Measurements from ENCODE around the gene GRID1. TPM values are rescaled to one million over a fixed set of nuclear protein-coding genes. Genes with fewer than 3 reads are reported as not detected.

Gene GRID1
- polyA plus RNA-seq, 1 of the 3 experiments (the other 2 are of a cell fraction): 0.13 TPM

DNA sequence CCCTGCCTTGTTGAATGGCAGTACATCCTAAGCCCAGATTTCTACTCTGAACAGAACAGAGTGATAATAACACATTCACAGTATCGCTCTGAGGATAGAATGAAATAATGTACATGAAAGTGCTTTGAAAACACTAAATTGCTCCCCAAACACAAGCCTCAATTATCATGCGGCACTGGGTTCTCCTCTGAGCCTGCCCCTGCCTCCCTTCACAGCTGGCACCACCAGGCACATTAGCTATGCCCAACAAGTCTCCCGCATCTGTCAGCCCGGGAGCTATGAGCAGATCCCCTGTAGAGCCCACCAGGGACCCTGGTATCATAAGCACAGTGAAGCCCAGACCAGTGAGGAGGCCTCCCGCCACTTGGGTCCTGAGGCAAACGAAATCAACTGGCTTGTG lies 405.5 kb downstream of the GRID1 start:
- no peaks in the 10 kb centered on the region for H3K79me2 ChIP-seq (ENCODE audit: insufficient read depth)
- H3K4me1 ChIP-seq (ENCODE audit: control insufficient read depth in 1 of 2, insufficient read depth in 2 of 2, low read depth in 1 of 2, low read length in 1 of 2): no peaks in the 10 kb centered on the region
- H3F3A ChIP-seq (replicated peaks; ENCODE audit: insufficient read depth): no peaks in the 10 kb centered on the region
- TF ChIP-seq EZH2phosphoT487 (IDR thresholded peaks at IDR 0.05; ENCODE audit: borderline replicate concordance, low read depth): no peak
- TF ChIP-seq EP300 (IDR thresholded peaks at IDR 0.05; ENCODE audit: borderline replicate concordance in 1 of 2, low read depth in 1 of 2, low read length in 1 of 2): no peak
- TF ChIP-seq, protein P1, sequence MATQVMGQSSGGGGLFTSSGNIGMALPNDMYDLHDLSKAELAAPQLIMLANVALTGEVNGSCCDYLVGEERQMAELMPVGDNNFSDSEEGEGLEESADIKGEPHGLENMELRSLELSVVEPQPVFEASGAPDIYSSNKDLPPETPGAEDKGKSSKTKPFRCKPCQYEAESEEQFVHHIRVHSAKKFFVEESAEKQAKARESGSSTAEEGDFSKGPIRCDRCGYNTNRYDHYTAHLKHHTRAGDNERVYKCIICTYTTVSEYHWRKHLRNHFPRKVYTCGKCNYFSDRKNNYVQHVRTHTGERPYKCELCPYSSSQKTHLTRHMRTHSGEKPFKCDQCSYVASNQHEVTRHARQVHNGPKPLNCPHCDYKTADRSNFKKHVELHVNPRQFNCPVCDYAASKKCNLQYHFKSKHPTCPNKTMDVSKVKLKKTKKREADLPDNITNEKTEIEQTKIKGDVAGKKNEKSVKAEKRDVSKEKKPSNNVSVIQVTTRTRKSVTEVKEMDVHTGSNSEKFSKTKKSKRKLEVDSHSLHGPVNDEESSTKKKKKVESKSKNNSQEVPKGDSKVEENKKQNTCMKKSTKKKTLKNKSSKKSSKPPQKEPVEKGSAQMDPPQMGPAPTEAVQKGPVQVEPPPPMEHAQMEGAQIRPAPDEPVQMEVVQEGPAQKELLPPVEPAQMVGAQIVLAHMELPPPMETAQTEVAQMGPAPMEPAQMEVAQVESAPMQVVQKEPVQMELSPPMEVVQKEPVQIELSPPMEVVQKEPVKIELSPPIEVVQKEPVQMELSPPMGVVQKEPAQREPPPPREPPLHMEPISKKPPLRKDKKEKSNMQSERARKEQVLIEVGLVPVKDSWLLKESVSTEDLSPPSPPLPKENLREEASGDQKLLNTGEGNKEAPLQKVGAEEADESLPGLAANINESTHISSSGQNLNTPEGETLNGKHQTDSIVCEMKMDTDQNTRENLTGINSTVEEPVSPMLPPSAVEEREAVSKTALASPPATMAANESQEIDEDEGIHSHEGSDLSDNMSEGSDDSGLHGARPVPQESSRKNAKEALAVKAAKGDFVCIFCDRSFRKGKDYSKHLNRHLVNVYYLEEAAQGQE (IDR thresholded peaks at IDR 0.05; ENCODE audit: low read depth, low read length): no peak
- no peak for TF ChIP-seq SMC3 (IDR thresholded peaks at IDR 0.05; ENCODE audit: low read depth, low read length)
- TF ChIP-seq, protein P2, sequence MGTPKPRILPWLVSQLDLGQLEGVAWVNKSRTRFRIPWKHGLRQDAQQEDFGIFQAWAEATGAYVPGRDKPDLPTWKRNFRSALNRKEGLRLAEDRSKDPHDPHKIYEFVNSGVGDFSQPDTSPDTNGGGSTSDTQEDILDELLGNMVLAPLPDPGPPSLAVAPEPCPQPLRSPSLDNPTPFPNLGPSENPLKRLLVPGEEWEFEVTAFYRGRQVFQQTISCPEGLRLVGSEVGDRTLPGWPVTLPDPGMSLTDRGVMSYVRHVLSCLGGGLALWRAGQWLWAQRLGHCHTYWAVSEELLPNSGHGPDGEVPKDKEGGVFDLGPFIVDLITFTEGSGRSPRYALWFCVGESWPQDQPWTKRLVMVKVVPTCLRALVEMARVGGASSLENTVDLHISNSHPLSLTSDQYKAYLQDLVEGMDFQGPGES (IDR thresholded peaks at IDR 0.05; ENCODE audit: low read depth, low read length): no peak
- TF ChIP-seq NRF1 (IDR thresholded peaks at IDR 0.05; ENCODE audit: low read depth, low read length): no peak
- TF ChIP-seq TAF1 (IDR thresholded peaks at IDR 0.05; ENCODE audit: borderline replicate concordance, low read depth, low read length): no peak
- no peak for TF ChIP-seq ELF1 (IDR thresholded peaks at IDR 0.05)
- no peak for TF ChIP-seq YY1 (IDR thresholded peaks at IDR 0.05; ENCODE audit: low read depth)
- TF ChIP-seq RCOR1 (IDR thresholded peaks at IDR 0.05; ENCODE audit: low read length): no peak
- TF ChIP-seq POLR2AphosphoS5 (IDR thresholded peaks at IDR 0.05; ENCODE audit: low read depth, low read length): no peak
- TF ChIP-seq GATA2 (CRISPR knock-in tag; IDR thresholded peaks at IDR 0.05): no peak
- TF ChIP-seq CHD2 (IDR thresholded peaks at IDR 0.05; ENCODE audit: low read length, partially characterized antibody): no peak
- H3K4me2 ChIP-seq: no peak overlapping the region
- CTCF ChIA-PET: no interaction called here
- no peaks in the 10 kb centered on the region for H4K20me1 ChIP-seq (ENCODE audit: insufficient read depth)
- H2AFZ ChIP-seq (ENCODE audit: low read depth): no peak overlapping the region
- no peaks in the 10 kb centered on the region for H3K9me2 ChIP-seq
- POLR2A ChIA-PET: no interaction called here
- no peak overlapping the region for H3K9ac ChIP-seq
- no peak for DNase-seq
- no peaks in the 10 kb centered on the region for H3K36me3 ChIP-seq (replicated peaks in 1 of 2; ENCODE audit: control insufficient read depth in 1 of 2, insufficient read depth in 2 of 2, low read length in 1 of 2)
- H3K27me3 ChIP-seq (ENCODE audit: insufficient read depth): no peaks in the 10 kb centered on the region
- no peak overlapping the region for H3K27ac ChIP-seq (ENCODE audit: low read depth in 2 of 2, low read length in 1 of 2)
- no peak overlapping the region for H3K4me3 ChIP-seq (ENCODE audit: low read depth in 2 of 2, low read length in 1 of 2)
- no peaks in the 10 kb centered on the region for H3K9me3 ChIP-seq
- WGBS (ENCODE audit: low lambda C conversion rate): 32% methylated on average over 4 of the region's 6 CpGs

DNA sequence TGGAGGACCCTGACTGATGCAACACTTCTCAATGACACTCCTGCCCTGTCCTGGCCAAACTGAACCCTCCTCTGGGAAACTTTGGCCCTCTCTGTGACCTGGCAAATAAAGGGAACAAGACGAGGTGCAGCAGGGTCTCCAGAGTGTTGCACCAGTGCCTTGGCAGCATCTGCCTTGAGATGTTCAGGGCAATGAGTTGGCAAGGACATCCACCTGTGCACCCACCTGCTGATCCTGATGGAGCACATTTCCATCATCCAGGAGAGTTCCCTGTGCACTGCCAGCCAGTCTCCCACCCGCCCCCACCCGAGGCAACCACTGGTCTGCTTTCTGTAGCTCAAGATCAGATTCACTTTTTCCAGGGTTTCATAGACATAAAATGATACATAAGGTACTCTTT lies 407.4 kb downstream of the GRID1 start:
- Histone ChIP-seq H3K36me3 (replicated peaks in 1 of 2; ENCODE audit: control insufficient read depth in 1 of 2, insufficient read depth in 2 of 2, low read length in 1 of 2) (no peaks in the 10 kb centered on the region), H3K79me2 (ENCODE audit: insufficient read depth) (no peaks in the 10 kb centered on the region), H2AFZ (ENCODE audit: low read depth) (no peak overlapping the region), H3K27ac (ENCODE audit: low read depth in 2 of 2, low read length in 1 of 2) (no peak overlapping the region), H4K20me1 (ENCODE audit: insufficient read depth) (no peaks in the 10 kb centered on the region), H3K4me3 (ENCODE audit: low read depth in 2 of 2, low read length in 1 of 2) (no peak overlapping the region), H3K9ac (no peak overlapping the region), H3F3A (replicated peaks; ENCODE audit: insufficient read depth) (no peaks in the 10 kb centered on the region), H3K9me3 (no peaks in the 10 kb centered on the region), H3K27me3 (ENCODE audit: insufficient read depth) (no peaks in the 10 kb centered on the region), H3K9me2 (no peaks in the 10 kb centered on the region), H3K4me1 (ENCODE audit: control insufficient read depth in 1 of 2, insufficient read depth in 2 of 2, low read depth in 1 of 2, low read length in 1 of 2) (no peaks in the 10 kb centered on the region), H3K4me2 (no peak overlapping the region)
- POLR2A ChIA-PET: no interaction called here
- CTCF ChIA-PET: interaction anchor here (0.8 kb wide), 1 partner anchor 36 kb away, joined by 3 read pairs; no protein-coding TSS in a partner anchor
- 0% methylated on average over 3 of the region's 3 CpGs for WGBS (ENCODE audit: low lambda C conversion rate)
- DNase-seq: no peak
- TF ChIP-seq GABPA (IDR thresholded peaks at IDR 0.05; ENCODE audit: low read depth) (no peak), EP300 (IDR thresholded peaks at IDR 0.05; ENCODE audit: borderline replicate concordance in 1 of 2, low read depth in 1 of 2, low read length in 1 of 2) (no peak), GATA2 (CRISPR knock-in tag; IDR thresholded peaks at IDR 0.05) (no peak), NFIC (IDR thresholded peaks at IDR 0.05; ENCODE audit: borderline replicate concordance) (no peak), TCF12 (IDR thresholded peaks at IDR 0.05) (no peak), JUND (IDR thresholded peaks at IDR 0.05) (no peak)
- TF ChIP-seq, protein P1 (IDR thresholded peaks at IDR 0.05; ENCODE audit: low read depth, low read length): no peak
- TF ChIP-seq, protein P3, sequence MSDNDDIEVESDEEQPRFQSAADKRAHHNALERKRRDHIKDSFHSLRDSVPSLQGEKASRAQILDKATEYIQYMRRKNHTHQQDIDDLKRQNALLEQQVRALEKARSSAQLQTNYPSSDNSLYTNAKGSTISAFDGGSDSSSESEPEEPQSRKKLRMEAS (IDR thresholded peaks at IDR 0.05; ENCODE audit: low read depth): no peak
- TF ChIP-seq, protein P4, sequence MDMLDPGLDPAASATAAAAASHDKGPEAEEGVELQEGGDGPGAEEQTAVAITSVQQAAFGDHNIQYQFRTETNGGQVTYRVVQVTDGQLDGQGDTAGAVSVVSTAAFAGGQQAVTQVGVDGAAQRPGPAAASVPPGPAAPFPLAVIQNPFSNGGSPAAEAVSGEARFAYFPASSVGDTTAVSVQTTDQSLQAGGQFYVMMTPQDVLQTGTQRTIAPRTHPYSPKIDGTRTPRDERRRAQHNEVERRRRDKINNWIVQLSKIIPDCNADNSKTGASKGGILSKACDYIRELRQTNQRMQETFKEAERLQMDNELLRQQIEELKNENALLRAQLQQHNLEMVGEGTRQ (IDR thresholded peaks at IDR 0.05; ENCODE audit: borderline replicate concordance, low read depth, low read length): no peak
